Liver (tissue), 9 donors: ENCODE data around the gene TMEM191B. TPM values are rescaled to one million over a fixed set of nuclear protein-coding genes. Genes with fewer than 3 reads are reported as not detected.
"Not testable (repeated sequence)": the region's sequence is repeated elsewhere in the genome, so short reads cannot be mapped to it uniquely, and the experiment has no call there.

Source experiments
- DNase-seq: peaks from one replicate; pipeline ENCODE4 v3.0.0-alpha.2; 2017; ENCODE audit warnings: low spot score
- H3K27ac ChIP-seq, 2 donors: one replicate each; pipeline ENCODE4 v1.7.0; 2013; ENCODE audit warnings: inconsistent platforms in 2 of 2, low read length in 2 of 2, control low read depth in 1 of 2, low read depth in 1 of 2, mild to moderate bottlenecking in 1 of 2
- H3K27me3 ChIP-seq, 4 donors: one replicate each; pipeline versions ENCODE4 v1.6.1 to v1.7.0; 2013; ENCODE audit warnings: low read length in 3 of 4, inconsistent platforms in 1 of 4, mild to moderate bottlenecking in 1 of 4, moderate library complexity in 1 of 4; ENCODE audit not compliant: control insufficient read depth in 4 of 4, insufficient read depth in 4 of 4
- H3K36me3 ChIP-seq, 4 donors: one replicate each; pipeline versions ENCODE4 v1.6.1 to v1.7.0; 2013; ENCODE audit warnings: low read length in 3 of 4, mild to moderate bottlenecking in 3 of 4, low read depth in 1 of 4, moderate library complexity in 1 of 4; ENCODE audit not compliant: control insufficient read depth in 4 of 4, insufficient read depth in 3 of 4
- H3K4me1 ChIP-seq, 4 donors: one replicate each; pipeline versions ENCODE4 v1.6.1 to v1.7.0; 2013; ENCODE audit warnings: low read length in 3 of 4, mild to moderate bottlenecking in 3 of 4, moderate library complexity in 1 of 4; ENCODE audit not compliant: control insufficient read depth in 4 of 4, insufficient read depth in 4 of 4
- H3K4me3 ChIP-seq, 3 donors: one replicate each; pipeline versions ENCODE4 v1.6.1 to v1.7.0; 2013; ENCODE audit warnings: low read length in 3 of 3, control low read depth in 1 of 3, low read depth in 1 of 3, mild to moderate bottlenecking in 1 of 3
- H3K9ac ChIP-seq, 2 donors: one replicate each; pipeline ENCODE4 v1.7.0; 2013; ENCODE audit warnings: low read length in 2 of 2, mild to moderate bottlenecking in 2 of 2, moderate library complexity in 2 of 2, control low read depth in 1 of 2, low read depth in 1 of 2
- H3K9me3 ChIP-seq, 4 donors: one replicate each; pipeline versions ENCODE4 v1.6.1 to v1.7.0; 2013; ENCODE audit warnings: low read length in 3 of 4; ENCODE audit not compliant: control insufficient read depth in 4 of 4
- WGBS: extraction: QIAGEN DNeasy Blood & Tissue Kit; methylation state at CpG from one replicate; pipeline ENCODE4 v1.1.7; 2013; 5-methylcytosine and 5-hydroxymethylcytosine counted together
- polyA plus RNA-seq, 2 donors: library from polyadenylated mRNA; stranded (reverse) in 1 of 2; unstranded in 1 of 2; fragments of 200-250 nt in 1 of 2; fragments of >200 nt in 1 of 2; fragmentation: Nextera tagmentation in 1 of 2; extraction: Ambion mirVana in 1 of 2; gene quantifications; one replicate each; pipeline versions ENCODE4 v1.2.1 to v1.2.3, GENCODE V29; 2013 to 2015
- total RNA-seq, 2 donors: library from RNA; depleted of rRNA; stranded (reverse); fragments of >200 nt; gene quantifications; one replicate each; pipeline ENCODE4 v1.2.3, GENCODE V29; 2014
- donor health status: healthy.
- donor health status: healthy.
- donor health status: healthy.
- donor health status: healthy.
- donor health status: healthy.

The TMEM191B gene
- total RNA-seq (1 to 10 TPM in 1 of 2 donors, not detected in 1; 1.9 TPM), polyA plus RNA-seq (under 1 TPM in 1 of 2 donors, not detected in 1; 0.07 TPM)

- no CpG with 5 or more reads among the region's 65 CpGs for WGBS
- not testable (repeated sequence) for DNase-seq, H3K27me3 ChIP-seq, H3K9me3 ChIP-seq, H3K9ac ChIP-seq, H3K27ac ChIP-seq, H3K4me3 ChIP-seq, H3K36me3 ChIP-seq, H3K4me1 ChIP-seq
Observed at GRCh38 chr22:18527752-18528596, at the start of gene TMEM191B. TMEM191B (plus strand) TSS chr22:18527802; CDS start chr22:18527981, 179 bp downstream.

GRCh38 chr22:18496227-18496626 lies 31.4 kb upstream of the TMEM191B start:
- no CpG with 5 or more reads among the region's 3 CpGs for WGBS
- not testable (repeated sequence) for H3K4me3 ChIP-seq, H3K27ac ChIP-seq, H3K27me3 ChIP-seq, H3K9me3 ChIP-seq, H3K36me3 ChIP-seq, DNase-seq, H3K4me1 ChIP-seq, H3K9ac ChIP-seq

GRCh38 chr22:18511327-18511726 lies 16.3 kb upstream of the TMEM191B start:
- H3K27me3 ChIP-seq, H3K27ac ChIP-seq, H3K4me3 ChIP-seq, H3K9ac ChIP-seq, H3K36me3 ChIP-seq, DNase-seq, H3K9me3 ChIP-seq, H3K4me1 ChIP-seq: not testable (repeated sequence)
- WGBS = 90% methylated on average over 6 of the region's 6 CpGs

GRCh38 chr22:18512378-18512777 lies 15.2 kb upstream of the TMEM191B start:
- H3K4me1 ChIP-seq, H3K4me3 ChIP-seq, DNase-seq, H3K27me3 ChIP-seq, H3K36me3 ChIP-seq, H3K27ac ChIP-seq, H3K9ac ChIP-seq, H3K9me3 ChIP-seq: not testable (repeated sequence)
- WGBS = 68% methylated on average over 5 of the region's 10 CpGs

- not testable (repeated sequence) for H3K9me3 ChIP-seq, DNase-seq, H3K27ac ChIP-seq, H3K4me3 ChIP-seq, H3K4me1 ChIP-seq, H3K27me3 ChIP-seq, H3K9ac ChIP-seq, H3K36me3 ChIP-seq
- WGBS = 77% methylated on average over 5 of the region's 10 CpGs
Observed at GRCh38 chr22:18513454-18513853, 14.1 kb upstream of the TMEM191B start.

GRCh38 chr22:18518061-18518460 lies 9.5 kb upstream of the TMEM191B start, which contains the start of gene GGTLC3:
GGTLC3 (minus strand) TSS chr22:18518161; CDS start chr22:18517897, 264 bp downstream.
- H3K27ac ChIP-seq, H3K9me3 ChIP-seq, H3K27me3 ChIP-seq, H3K36me3 ChIP-seq, H3K4me1 ChIP-seq, H3K9ac ChIP-seq, H3K4me3 ChIP-seq, DNase-seq: not testable (repeated sequence)
- WGBS = no CpG with 5 or more reads among the region's 5 CpGs

- not testable (repeated sequence) for H3K4me1 ChIP-seq, H3K27me3 ChIP-seq, H3K9me3 ChIP-seq, H3K9ac ChIP-seq, H3K36me3 ChIP-seq, H3K4me3 ChIP-seq, H3K27ac ChIP-seq, DNase-seq
- no CpG with 5 or more reads among the region's 6 CpGs for WGBS
Observed at GRCh38 chr22:18522762-18523161, 4.8 kb upstream of the TMEM191B start.

GRCh38 chr22:18523328-18523727 lies 4.3 kb upstream of the TMEM191B start:
- no CpG with 5 or more reads among the region's 4 CpGs for WGBS
- not testable (repeated sequence) for H3K9ac ChIP-seq, H3K4me3 ChIP-seq, H3K36me3 ChIP-seq, H3K27ac ChIP-seq, H3K9me3 ChIP-seq, H3K4me1 ChIP-seq, H3K27me3 ChIP-seq, DNase-seq
